ENCODE results near the gene ZNF408.

DNA sequence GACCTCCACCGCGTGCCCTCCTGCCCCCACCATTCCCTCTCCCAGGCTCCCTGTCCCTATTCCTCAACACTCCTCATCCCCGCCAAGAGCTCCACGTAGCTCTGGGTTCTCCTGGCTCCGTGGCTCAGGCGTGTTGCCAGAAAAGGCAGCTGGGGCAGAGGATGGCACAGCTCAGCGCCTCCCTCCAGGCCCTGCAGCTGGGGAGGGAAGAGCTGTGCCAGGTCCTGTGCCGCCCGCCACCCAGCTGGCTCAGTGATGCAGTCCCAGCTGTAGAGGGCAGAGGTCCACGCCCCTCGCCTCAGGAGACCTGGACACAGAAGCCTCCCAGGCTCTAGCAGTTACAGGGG, 4.6 kb upstream of the ZNF408 start:
- TF ChIP-seq, protein P1, sequence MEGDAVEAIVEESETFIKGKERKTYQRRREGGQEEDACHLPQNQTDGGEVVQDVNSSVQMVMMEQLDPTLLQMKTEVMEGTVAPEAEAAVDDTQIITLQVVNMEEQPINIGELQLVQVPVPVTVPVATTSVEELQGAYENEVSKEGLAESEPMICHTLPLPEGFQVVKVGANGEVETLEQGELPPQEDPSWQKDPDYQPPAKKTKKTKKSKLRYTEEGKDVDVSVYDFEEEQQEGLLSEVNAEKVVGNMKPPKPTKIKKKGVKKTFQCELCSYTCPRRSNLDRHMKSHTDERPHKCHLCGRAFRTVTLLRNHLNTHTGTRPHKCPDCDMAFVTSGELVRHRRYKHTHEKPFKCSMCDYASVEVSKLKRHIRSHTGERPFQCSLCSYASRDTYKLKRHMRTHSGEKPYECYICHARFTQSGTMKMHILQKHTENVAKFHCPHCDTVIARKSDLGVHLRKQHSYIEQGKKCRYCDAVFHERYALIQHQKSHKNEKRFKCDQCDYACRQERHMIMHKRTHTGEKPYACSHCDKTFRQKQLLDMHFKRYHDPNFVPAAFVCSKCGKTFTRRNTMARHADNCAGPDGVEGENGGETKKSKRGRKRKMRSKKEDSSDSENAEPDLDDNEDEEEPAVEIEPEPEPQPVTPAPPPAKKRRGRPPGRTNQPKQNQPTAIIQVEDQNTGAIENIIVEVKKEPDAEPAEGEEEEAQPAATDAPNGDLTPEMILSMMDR (IDR thresholded peaks at IDR 0.05 in 2 of 3, conservative IDR thresholded peaks at IDR 0.05 in 1 of 3; ENCODE audit: borderline replicate concordance in 1 of 3, insufficient read depth in 1 of 3, low read depth in 2 of 3, low read length in 2 of 3), result no peak
- TF ChIP-seq POLR2A (IDR thresholded peaks at IDR 0.05; ENCODE audit: borderline replicate concordance, extremely low read depth, insufficient read depth, insufficient read length) (no peak), FOSL1 (IDR thresholded peaks at IDR 0.05; ENCODE audit: low read depth) (no peak), EZH2phosphoT487 (IDR thresholded peaks at IDR 0.05; ENCODE audit: borderline replicate concordance) (no peak), EZH2 (IDR thresholded peaks at IDR 0.05) (no peak), SP1 (IDR thresholded peaks at IDR 0.05; ENCODE audit: low read depth) (no peak), TCF7L2 (IDR thresholded peaks at IDR 0.05; ENCODE audit: borderline replicate concordance, extremely low read depth, insufficient read depth, insufficient read length) (no peak), JUND (IDR thresholded peaks at IDR 0.05) (no peak), YY1 (IDR thresholded peaks at IDR 0.05; ENCODE audit: extremely low read depth, insufficient replicate concordance, low read depth, low read length) (no peak), RAD21 (IDR thresholded peaks at IDR 0.05; ENCODE audit: low read depth) (no peak), POLR2AphosphoS5 (IDR thresholded peaks at IDR 0.05; ENCODE audit: low read depth, low read length) (no peak), ZNF274 (IDR thresholded peaks at IDR 0.05; ENCODE audit: low read depth, low read length) (no peak)

All from HCT116 (cell line).